Glomerular visceral epithelial cell (primary cell): ENCODE data around the gene STRIT1.

Experiments used
- DNase-seq: peaks from one replicate; pipeline ENCODE4 v3.0.0-alpha.2; 2016; ENCODE audit errors: extremely low spot score

STRIT1 gene

GRCh38 chr3:155293516-155293915 is at the start of gene STRIT1:
Gene STRIT1 (minus strand): TSS chr3:155293683.
- DNase-seq, result no peak

GRCh38 chr3:155342344-155342743 is 48.9 kb upstream of the STRIT1 start:
- no peak for DNase-seq

- DNase-seq, result no peak
Measured at GRCh38 chr3:155339052-155339451, 45.6 kb upstream of the STRIT1 start.

GRCh38 chr3:155335724-155336354 is 42.4 kb upstream of the STRIT1 start:
- DNase-seq, result no peak

GRCh38 chr3:155334914-155335723 is 41.6 kb upstream of the STRIT1 start:
- no peak for DNase-seq

GRCh38 chr3:155334215-155334913 is 40.9 kb upstream of the STRIT1 start:
- no peak for DNase-seq

- no peak for DNase-seq
Measured at GRCh38 chr3:155332716-155333115, 39.2 kb upstream of the STRIT1 start.

GRCh38 chr3:155331078-155331477 is 37.6 kb upstream of the STRIT1 start:
- no peak for DNase-seq

- no peak for DNase-seq
Measured at GRCh38 chr3:155330370-155330769, 36.9 kb upstream of the STRIT1 start.

- DNase-seq, result no peak
Measured at GRCh38 chr3:155329513-155330048, 36.1 kb upstream of the STRIT1 start.

GRCh38 chr3:155327871-155328270 is 34.4 kb upstream of the STRIT1 start:
- DNase-seq, result no peak

GRCh38 chr3:155327430-155327829 is 33.9 kb upstream of the STRIT1 start:
- DNase-seq, result no peak

- DNase-seq, result no peak
Measured at GRCh38 chr3:155326901-155327300, 33.4 kb upstream of the STRIT1 start.

GRCh38 chr3:155326244-155326643 is 32.8 kb upstream of the STRIT1 start:
- no peak for DNase-seq

GRCh38 chr3:155325263-155325835 is 31.9 kb upstream of the STRIT1 start:
- DNase-seq, result no peak

- peak; percentile 60 for DNase-seq
Measured at GRCh38 chr3:155323063-155323666, 29.7 kb upstream of the STRIT1 start.

GRCh38 chr3:155321418-155321817 is 27.9 kb upstream of the STRIT1 start:
- DNase-seq, result no peak

GRCh38 chr3:155320934-155321333 is 27.5 kb upstream of the STRIT1 start:
- DNase-seq, result no peak

- no peak for DNase-seq
Measured at GRCh38 chr3:155318740-155319139, 25.3 kb upstream of the STRIT1 start.

- DNase-seq, result no peak
Measured at GRCh38 chr3:155317211-155317610, 23.7 kb upstream of the STRIT1 start.

GRCh38 chr3:155316426-155316825 is 22.9 kb upstream of the STRIT1 start:
- DNase-seq, result no peak

GRCh38 chr3:155313916-155314315 is 20.4 kb upstream of the STRIT1 start:
- DNase-seq, result no peak
